EH (cell line): ENCODE measurements around the gene KLHL26.

Experiments
- DNase-seq: peaks from one replicate; pipeline ENCODE4 v3.0.0-alpha.2; 2015; ENCODE audit warnings: low read depth

KLHL26 gene

DNA sequence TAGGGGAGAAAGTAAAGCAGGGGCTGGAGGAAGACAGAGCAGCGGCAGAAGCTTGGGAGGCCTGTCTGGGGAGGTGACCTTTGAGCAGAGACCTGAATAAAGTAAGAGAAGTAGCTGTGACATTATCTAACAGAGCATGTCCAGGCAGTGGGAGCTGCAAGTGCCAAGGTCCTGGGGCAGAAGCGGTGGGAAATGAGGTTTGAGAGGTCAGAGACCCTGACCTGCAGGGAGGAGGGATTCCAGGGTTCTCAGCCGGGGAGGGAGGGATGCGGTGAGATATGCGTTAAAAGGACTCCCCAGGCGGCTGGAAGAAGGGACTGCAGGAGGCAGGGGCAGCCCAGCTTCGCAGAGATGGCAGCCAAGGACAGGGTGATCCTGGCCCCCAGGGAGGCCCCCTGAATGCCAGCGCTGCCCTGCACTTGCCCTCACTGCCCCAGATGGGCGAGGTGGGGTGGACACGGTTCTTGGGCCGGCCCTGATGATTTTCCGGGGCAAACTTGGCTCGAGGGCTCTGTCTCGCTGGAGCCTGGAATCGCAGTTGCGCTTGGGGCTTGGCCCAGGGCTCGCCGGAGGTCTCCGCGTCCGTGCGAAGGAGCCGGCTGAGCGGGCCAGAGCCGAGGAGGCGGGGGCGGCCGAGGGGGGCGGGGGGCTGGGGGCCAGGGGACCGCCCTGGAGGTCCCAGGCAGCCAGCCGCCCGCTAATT is 33.4 kb upstream of the KLHL26 start:
- DNase-seq: no peak

DNA sequence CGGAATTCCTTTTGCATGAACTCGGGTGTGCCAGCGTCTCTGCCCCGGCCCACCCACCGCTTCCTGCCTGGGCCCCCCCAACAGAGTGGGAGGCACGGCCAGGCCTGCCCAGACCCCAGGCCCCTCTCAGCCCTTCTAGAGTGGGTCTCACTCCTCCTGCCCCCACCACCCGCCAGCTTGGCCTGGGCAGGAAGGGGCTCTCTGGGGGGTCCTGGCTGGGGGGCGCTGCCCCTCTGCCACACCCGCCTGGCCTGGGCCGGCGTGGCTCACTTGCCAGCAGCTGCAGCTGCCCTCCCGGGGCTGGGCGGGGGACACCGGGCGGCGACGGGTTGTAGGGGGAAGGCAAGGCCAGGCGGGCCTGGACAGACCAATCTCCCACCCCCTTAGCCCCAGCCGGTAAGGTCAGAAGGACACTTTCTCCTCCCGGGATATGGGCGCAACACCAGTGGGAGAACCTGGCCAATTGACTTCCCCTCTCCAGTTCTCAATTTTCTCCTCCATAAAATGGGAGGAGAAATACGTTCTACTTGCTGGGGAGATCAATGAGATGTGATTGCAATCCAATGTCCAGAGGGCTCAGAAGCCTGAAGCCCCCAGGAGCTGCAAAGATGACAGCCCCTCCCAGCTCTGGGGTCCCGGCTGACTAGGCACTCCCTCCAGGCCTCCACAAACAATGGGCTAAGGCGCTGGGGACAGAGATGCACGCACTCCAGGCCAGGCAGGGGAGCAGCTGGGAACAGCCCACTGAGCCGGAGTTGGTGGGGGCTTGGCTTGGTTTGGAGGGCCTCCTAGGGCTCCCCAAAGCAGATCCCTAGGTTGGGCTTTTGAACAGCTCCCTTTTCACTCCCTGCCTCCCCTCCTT is 32.6 kb upstream of the KLHL26 start:
- DNase-seq: no peak

DNA sequence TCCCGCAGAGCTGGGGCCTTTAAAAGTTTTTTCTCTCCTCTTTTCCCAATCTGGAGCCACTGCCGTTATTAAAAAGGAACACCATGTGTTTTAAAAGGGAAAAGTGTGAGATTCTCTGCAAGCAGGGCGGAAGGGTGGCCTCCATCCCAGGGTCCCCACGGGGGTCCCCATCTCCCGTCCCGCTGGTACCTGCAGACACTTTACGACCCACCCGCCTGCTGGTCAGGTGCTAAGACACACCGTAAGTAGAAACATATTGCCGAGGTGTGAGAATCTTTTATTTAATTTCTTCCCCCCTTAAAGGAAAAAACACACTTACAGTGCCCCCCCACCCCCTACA is 32.0 kb upstream of the KLHL26 start:
- no peak for DNase-seq

DNA sequence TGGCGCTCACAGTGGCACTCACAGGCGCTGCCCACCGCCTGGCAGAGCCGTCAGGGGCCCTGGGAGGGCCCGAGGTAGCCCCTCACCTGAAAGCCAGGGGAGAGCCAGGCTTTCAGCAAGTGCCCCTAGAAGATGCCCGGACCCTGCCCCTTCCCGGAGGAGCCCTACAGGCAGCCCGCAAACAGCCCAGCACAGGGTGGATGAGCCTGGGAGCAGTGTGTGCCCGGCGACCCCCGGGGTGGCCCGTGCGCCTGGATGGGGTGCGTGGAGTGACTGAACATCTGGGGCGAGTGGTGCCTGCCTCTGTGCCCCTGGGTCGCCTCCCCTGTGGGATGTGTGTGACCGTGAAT is 31.7 kb upstream of the KLHL26 start:
- no peak for DNase-seq

DNA sequence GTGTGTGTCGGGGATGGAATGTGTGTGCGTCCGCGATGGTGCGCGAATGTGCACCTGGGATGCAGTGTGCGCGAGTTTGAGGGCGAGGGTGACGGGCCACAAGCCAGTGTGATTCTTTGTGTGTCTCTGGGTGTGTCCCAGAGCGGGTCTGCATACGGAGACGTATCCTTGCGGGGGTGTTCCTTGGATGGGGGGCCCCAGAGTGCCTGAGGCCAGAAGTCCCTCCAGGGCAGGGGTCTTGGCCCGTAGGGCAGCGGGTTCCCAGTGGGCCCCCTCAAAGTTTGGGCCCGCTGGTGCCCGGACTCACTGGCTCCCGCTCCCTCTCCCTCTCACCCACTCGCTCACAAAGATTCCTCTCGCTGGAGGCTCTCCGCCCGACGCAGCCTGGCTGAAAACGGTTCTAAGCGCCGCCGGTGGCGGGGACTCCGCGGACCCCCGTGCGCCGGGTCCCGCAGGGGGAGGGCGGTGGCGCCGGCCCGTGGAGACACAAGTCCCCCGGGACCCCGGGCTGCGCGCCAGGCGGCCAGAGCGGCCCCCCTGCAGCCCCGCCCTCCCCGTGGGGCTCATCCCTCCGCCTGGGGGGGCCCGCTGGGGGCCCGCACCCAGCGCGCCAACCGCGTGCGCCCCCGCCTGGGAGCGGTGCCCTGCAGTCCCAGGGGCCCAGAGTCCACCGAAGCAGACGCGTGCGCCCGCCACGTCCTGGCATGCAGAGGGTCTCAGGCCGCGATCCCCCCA is 31.1 kb upstream of the KLHL26 start:
- DNase-seq: no peak

DNA sequence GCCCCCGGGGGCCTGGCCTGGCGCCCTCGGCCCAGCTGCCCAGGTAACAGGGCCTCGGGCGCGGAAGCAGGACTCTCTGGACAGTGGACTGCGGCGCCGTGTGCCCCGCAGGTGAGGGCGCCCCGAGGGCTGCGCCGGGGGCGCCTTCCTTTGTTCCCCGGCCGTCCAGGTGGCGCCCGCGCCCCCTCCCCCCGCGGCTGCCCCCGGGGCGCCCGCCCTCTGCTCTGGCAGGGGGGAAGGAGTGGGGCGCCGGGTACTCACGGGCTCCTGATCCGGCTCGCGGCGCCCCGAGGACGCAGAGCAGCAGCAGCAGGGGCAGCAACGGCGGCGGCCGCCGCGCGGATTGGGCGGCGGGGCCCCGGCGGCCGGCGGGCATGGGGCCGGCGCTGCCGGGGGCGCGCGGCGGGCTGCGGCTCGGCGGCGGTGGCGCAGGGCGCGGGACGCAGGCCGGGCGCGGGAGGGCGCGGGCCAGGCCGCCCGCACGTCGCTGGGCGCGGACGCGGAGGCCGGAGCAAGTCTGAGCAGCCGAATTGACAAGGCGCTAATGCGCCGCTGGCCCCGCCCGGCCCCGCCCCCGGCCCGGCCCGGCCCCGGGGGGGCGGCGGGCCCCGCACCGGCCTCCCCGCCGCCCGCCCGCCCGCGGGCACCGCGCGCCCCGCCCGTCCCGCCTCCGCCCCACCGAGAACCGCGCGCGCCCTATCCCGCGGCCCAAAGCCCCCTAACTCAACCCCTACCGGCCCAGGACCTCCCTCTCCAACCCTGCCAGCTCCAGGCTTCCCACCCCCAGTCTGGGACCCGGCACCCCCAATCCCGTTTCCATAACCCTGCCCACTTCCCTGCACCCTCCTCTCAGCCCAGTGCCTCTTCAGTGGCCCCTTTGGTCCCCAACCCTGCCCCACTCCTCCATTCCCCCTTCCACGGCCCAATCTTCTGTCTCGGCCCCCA is 30.3 kb upstream of the KLHL26 start, which contains the start of gene CRLF1:
Gene CRLF1 (minus strand): TSS at position 519 of the 945 bp plus-strand sequence. CDS start 143 bp downstream, at position 376.
- no peak for DNase-seq

DNA sequence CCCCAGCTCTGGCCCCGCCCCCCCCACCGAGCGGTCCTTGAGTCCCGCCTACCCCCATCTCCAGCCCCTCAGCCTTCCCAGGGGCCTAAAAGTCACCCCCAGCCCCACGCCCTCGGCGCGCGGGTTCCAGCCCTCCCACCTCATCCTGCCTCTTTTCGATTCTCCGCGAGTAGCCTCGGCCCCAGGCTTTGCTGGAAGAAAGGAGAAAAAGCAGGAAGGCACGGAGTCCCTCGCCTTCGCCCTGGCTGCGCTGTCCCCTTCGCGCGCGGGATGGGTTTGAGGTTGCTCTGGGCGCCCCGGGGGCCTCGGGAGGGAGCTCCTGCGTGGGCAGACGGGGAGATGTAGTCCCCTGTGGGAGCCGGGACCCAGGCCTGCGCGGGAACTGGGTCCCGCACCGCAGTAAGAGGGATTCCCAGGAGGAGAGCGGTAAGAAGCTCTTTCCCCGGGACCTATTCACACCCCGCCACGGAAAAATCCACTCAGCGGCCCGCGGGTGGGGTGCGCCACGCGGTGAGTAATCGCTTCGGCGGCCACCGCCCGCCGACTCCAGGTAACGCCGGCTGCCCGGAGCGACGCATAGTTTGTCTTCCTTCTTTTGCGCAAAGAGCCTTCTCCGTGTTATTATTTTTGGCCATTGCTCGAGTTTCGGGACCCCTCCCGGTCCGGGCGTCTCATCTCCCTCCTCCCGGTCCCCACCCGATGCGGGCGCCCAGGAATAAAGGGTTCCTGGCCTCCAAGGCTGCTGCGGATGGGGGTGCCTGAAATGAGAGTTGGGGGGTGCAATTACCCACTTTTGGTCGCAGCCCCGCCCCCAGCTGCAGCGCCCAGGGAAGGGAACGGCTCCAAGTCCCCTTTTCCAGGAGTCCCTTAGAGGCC is 29.4 kb upstream of the KLHL26 start:
- no peak for DNase-seq

DNA sequence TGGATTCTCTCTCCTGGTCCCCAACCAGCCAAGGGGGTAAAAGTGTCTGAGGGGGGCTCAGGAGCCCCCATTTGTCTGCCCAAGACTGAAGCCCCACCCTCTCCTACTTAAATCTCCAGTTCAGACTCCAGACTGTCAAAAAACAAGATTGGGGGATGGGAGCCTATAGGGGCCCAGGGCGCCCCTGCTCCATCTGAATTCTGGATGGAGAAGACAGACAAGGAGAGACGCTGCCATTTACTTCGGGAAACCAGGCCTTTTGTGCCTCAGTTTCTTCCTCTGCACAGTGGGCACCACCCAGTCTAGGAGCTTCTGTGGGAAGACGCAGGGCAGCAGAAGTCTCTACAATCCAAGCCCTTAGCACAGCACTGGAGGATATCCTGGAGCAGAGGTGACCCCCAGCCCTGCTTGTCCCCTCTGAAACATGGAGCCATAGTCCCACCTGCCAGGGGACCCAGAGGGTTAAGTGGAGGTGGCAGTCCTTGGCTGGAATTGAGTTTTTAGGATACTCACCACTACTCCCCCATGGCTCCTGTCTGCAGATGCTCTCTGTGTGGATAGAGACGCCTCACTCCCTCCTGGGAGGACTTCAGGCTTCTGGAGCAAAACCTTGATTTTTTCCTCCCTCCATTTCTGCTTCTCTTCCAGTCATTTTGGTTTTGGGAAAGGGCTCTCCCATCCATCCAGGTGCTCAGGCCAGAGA is 28.6 kb upstream of the KLHL26 start:
- no peak for DNase-seq

DNA sequence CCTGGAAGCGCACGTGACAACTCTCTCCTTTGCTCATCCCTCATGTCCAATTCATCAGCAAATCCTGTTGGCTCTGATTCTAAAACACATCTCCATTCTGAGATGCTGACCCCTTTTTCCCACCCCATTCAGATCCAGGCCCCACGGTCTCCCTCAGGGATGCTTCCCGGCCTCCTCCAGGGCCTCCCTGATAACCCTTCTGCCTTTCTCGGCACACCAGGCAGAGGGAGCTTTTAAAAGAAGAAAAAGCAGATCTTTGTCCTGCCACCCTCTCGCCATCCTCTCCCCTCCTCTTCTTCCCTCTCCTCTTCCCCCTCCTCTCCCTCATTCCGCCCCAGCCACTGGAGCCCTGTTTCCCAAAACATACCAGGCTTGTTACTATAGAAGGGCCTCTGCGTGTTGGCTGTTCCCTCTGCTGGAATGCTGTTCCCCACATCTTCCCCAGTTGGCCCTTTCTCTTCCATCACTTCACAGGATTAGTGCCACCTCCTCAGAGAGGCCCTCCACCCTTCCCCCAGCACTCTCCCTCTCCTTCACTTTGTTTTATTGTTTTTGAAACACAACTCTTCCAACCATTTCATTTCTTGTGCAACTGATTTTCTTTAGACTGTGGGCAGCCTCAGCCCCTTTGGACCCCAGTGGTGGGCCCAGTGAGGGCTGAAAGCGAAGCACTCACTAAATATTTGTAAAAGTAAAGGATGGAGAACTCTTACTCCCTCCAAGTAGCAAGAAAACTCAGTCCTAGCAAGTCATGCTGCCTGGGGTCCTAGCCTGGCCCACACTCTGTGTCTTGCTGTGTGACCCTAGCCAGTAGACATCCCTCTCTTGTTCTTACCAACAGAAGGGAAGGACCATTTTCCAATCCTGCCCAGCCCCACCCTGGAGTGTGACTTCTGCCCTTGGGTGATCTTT is 27.8 kb upstream of the KLHL26 start:
- DNase-seq: no peak

DNA sequence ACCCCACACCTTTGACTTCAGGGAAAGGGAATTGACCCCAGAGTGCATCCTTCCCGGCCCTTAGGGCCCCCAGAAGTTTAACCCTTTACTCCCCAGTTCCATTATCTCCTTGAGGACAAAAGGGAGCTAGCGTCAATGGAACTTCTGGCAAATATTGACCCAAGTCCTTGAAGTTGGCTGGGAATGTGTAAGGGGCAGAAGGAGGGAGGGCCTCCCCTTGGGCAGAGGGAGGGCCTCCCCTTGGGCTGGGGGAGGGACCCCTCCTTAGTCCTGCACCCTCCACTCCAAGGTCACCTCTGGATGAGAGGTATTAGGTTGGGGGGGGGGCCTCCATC is 27.1 kb upstream of the KLHL26 start:
- no peak for DNase-seq

DNA sequence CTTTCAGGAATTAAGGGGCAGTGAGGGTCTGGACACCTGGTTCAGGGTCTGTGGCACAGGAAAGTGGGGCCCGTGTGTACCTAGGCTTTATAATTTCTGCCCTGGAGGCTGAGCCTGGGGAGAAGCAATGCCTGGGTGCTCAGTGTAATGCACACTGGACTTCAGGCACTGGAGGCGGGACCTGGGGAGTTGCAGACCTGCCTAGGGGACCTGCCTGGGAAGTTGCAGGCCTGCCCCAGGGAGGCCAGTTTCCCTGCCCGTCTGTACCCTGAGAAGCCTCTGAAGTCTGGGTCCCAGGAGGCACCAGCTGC is 26.6 kb upstream of the KLHL26 start:
- no peak for DNase-seq

DNA sequence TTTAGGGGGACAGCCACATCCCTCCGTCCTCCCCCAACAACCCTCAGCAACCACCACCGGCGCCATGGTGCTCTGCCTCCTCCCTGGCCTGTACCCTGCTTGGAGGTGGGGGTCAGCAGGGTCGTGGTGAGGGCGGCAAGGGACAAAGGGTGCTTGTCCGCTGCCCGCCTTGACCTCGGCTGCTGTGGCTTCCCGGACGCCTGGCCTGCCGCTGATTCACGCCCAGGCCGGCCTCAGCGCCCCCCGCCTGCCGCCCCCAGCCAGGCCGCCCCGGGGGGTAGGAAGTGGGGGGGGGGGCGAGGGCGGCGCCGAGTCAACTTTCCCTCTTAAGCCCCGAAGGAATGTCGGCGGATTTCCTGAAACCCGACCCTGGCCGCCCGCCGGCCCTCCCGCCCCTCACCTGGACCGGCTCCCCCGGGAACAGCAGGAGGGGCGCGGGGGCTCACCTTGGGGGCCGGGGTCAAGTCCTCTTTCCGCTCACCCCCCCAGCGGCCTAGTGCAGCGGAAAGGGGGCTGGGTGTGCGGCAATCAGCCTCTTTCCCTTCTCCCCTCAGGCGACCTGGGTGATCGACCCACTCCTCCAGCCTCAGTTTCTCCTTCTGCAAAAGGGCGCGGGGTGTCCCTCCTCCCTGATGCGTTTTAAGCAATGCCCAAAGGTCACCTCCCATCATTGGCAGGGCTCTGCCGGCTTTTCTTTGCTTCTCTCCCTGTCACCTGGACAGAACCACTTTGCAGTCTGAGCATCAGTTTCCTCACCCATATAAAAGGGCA is 26.1 kb upstream of the KLHL26 start:
- DNase-seq: no peak

DNA sequence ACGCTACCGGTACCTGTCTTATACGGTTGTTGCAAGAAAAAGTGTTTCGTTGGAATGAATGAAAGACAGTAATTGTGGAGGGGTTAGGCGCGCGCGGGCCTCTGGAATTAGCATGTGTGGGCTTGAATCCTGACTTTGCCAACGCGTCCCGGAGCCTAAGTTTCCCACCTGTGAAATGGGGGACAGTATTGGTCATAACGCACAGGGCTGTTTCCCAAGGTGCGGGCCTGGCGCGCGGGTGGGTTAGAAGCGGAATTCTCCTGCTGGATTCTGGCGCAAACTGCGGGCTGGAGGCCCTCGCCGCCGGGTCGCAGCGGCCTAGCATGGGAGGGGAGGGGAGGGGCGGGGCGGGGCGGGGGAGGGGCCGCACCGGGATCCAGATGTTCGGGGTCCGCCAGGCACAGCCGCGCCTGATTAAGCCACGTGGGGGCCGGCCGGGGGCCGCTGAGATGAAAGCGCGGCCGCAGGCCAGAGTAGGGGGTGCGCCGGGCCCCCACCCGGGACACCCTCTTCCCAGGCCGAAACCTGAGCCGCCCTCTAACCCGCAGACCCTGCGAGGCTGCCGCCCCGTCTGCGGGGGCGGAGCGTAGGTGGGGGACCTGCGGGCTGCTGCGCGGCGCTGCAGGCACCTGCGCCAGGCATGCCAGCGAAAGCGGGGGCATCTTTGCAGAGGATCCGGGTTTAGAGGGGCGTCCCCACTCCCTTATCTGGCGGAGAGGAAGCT is 25.3 kb upstream of the KLHL26 start:
- no peak for DNase-seq

DNA sequence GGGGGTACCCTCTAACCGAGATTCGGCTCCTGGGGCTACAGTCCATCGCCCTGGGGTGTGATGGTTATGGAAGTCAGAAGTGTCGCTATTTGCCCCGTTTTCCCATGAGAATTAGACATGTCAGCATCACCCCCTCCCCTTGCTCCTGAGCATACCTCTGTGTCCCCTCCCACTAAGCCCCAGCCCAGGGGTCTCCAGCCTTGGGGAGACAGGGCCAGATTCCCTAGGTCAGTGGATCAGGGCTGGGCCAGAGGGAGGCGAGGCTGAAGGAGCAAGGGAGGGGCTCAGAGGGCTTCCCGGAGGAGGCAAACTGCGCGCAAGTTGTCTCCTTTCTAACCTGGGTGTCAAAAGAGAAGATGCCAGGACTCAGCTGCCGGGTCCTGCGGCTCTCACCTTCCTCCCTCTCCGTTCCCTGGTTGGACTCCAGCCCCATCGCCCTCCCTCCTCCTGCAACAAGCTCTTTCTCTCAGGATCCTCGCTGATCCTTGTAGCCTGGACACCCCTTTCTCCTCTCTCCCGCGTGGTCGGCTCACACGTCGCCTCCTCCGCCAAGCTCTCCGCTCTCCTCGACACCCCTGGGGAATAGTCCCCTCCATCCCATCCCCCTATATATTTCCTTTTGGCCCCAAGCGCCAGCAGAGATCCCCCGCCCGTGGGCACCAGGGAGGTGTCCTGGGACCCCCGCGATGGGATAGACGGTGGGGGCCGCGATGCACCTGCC is 24.6 kb upstream of the KLHL26 start:
- DNase-seq: no peak

DNA sequence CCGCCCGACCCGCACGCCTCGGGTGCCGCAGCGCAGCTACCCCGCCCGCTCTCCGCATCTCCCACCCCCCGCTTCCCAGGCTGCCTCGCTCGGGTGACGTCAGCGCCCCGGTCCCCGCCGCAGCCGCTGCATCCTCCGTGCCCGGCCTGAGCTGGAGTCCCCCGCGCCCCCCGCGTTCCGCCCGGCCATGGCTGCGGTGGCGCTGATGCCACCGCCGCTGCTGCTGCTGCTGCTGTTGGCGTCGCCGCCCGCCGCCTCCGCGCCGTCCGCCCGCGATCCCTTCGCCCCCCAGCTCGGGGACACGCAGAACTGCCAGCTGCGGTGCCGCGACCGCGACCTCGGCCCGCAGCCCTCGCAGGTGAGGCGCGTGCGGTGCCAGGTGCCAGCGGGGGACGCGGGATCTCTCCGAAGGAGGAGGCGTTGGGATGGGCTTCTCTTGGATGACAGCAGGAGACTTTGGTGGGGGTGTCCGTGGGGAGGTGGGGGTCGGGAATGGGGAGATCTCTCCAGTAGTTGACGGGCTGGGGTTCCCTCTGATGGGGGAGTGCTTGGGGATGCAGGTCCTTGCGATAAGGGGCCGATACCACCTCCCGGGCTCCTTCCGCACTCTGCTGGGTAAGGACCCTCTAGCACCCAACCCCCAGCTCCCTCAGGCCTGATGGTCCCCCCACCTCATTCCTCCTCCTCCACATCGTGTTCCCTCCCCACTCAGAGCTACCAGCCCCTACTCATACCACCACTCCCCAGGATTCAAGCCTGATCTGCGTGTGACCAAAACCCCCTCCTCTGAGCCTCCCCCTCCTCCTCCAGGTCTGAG is 23.8 kb upstream of the KLHL26 start, which contains the start of gene TMEM59L:
Gene TMEM59L (plus strand): TSS at position 99 of the 817 bp plus-strand sequence. CDS start 89 bp downstream, at position 188.
- DNase-seq: peak; percentile 23

DNA sequence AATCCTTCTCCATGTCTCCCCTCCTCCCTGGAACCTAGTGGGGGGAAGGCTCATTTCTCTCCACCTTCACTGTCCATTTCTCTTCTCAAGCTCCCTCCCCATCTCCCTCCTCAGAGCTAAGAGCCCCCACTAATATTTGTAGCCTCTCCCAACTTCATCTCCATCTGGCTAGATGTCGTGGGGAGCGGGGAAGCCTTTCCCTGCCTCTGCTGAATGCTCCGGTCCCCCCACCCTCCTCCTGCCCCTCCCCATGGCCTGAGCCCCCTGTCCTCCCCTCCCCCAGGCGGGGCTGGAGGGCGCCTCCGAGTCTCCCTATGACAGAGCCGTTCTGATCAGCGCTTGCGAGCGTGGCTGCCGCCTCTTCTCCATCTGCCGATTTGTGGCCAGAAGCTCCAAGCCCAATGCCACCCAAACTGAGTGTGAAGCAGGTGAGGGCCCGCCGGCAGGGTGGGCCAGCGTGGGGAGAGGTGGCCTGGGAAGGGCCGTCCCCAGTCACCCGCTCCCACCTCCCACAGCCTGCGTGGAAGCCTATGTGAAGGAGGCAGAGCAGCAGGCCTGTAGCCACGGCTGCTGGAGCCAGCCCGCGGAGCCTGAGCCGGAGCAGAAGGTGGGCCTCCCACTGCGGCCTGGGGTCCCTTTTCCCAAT is 23.1 kb upstream of the KLHL26 start:
- DNase-seq: no peak
